Measurements from ENCODE around the gene MYOCD.

MYOCD gene

GRCh38 chr17:12644623-12645022 lies 21.1 kb upstream of the MYOCD start:
- Histone ChIP-seq H3K36me3 (ENCODE audit: insufficient read depth, low read length) (no peaks in the 10 kb centered on the region), H3K4me2 (ENCODE audit: low read length) (no peak overlapping the region), H3K4me3 (ENCODE audit: low read length) (no peak overlapping the region), H3K9me3 (replicated peaks; ENCODE audit: low read length) (no peaks in the 10 kb centered on the region), H3K27me3 (ENCODE audit: control insufficient read depth, insufficient read depth, low read length) (peaks cover 5% of the 10 kb centered on the region), H3K4me1 (ENCODE audit: control insufficient read depth, insufficient read depth, low read length) (no peaks in the 10 kb centered on the region), H3K9ac (ENCODE audit: low read depth, low read length) (no peak overlapping the region)

DNA sequence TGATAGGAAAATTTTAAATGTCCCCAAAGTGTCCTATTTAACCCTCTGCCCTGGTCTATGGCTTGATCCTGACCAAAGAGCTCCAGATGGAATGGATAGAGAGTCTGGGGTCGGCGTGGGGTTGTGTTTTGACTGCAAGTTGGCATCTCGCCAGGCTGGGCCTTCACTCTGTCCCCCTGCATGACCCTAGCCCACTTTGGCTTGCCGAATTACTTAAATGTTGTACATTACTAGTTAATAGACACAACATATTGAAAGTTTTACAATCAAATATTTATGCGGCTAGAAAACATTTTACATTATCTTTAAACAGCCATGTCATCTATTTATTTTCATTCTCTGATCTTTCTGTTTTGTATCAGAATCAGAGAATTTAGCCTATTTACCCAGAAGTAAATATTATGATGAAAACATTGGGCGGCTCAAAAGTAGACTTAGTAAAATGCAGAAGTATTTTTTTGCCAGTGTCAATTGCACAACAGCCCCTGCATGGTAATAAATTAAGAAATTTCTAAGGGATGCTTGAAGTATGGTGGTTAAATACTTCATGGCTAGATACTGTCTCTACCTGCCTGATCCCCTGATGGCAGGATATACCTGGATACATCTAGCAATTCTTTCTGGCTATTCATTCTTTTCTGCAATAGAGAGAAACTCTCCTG lies 18.8 kb upstream of the MYOCD start:
- Histone ChIP-seq H3K4me1 (ENCODE audit: control insufficient read depth, insufficient read depth, low read length) (no peaks in the 10 kb centered on the region), H3K4me2 (ENCODE audit: low read length) (no peak overlapping the region), H3K9me3 (replicated peaks; ENCODE audit: low read length) (no peaks in the 10 kb centered on the region), H3K36me3 (ENCODE audit: insufficient read depth, low read length) (no peaks in the 10 kb centered on the region), H3K4me3 (ENCODE audit: low read length) (no peak overlapping the region), H3K9ac (ENCODE audit: low read depth, low read length) (no peak overlapping the region), H3K27me3 (ENCODE audit: control insufficient read depth, insufficient read depth, low read length) (peaks cover 7% of the 10 kb centered on the region)

DNA sequence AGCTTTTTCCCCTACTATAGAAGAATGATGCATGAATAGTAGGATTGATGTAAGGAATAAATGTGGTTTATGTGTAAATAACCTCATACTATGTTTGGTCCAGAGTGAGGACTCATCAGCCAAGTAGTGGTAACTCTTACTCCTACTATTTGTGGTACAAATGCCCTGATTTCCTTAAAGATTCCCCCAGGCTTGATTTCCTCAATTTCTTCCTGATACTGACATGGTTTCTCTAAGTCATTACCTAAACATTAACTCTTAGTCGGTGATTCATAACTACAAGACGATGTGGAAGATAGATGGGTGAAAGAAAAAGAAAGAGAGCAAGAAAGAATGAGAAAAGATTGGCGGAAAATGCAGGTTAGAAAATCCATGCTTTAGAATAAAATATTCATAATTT lies 17.2 kb upstream of the MYOCD start:
- no peaks in the 10 kb centered on the region for H3K9me3 ChIP-seq (replicated peaks; ENCODE audit: low read length)
- peaks cover 7% of the 10 kb centered on the region for H3K27me3 ChIP-seq (ENCODE audit: control insufficient read depth, insufficient read depth, low read length)
- H3K4me3 ChIP-seq (ENCODE audit: low read length) = no peak overlapping the region
- no peak overlapping the region for H3K9ac ChIP-seq (ENCODE audit: low read depth, low read length)
- no peaks in the 10 kb centered on the region for H3K36me3 ChIP-seq (ENCODE audit: insufficient read depth, low read length)
- no peak overlapping the region for H3K4me2 ChIP-seq (ENCODE audit: low read length)
- H3K4me1 ChIP-seq (ENCODE audit: control insufficient read depth, insufficient read depth, low read length) = no peaks in the 10 kb centered on the region

- no peak overlapping the region for H3K4me3 ChIP-seq (ENCODE audit: low read length)
- H3K4me1 ChIP-seq (ENCODE audit: control insufficient read depth, insufficient read depth, low read length) = no peaks in the 10 kb centered on the region
- no peak overlapping the region for H3K9ac ChIP-seq (ENCODE audit: low read depth, low read length)
- H3K36me3 ChIP-seq (ENCODE audit: insufficient read depth, low read length) = no peaks in the 10 kb centered on the region
- no peak overlapping the region for H3K4me2 ChIP-seq (ENCODE audit: low read length)
- H3K9me3 ChIP-seq (replicated peaks; ENCODE audit: low read length) = no peaks in the 10 kb centered on the region
- H3K27me3 ChIP-seq (ENCODE audit: control insufficient read depth, insufficient read depth, low read length) = peaks cover 3% of the 10 kb centered on the region
Observed at GRCh38 chr17:12655936-12656335, 9.8 kb upstream of the MYOCD start.

DNA sequence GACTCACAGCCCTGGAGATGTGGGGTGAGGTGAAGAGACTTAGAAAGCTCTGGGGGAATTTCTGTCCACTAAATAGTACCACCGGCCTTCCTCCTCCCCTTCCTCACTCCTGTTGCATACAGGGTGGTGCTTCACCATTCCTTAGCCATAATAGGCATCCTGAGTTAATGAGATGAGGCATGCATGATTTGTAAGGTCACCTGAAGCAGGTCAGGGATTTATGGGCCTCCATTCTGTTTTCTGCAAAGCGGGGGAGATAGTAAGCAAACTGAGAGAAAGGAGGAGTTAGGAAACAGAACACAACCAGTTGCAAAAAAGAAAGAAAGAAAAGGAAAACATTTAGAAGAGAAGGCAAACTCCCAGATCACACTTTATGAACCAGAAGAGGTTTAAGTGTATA lies 9.3 kb upstream of the MYOCD start:
- H3K9me3 ChIP-seq (replicated peaks; ENCODE audit: low read length) = no peaks in the 10 kb centered on the region
- no peak overlapping the region for H3K4me3 ChIP-seq (ENCODE audit: low read length)
- H3K9ac ChIP-seq (ENCODE audit: low read depth, low read length) = no peak overlapping the region
- H3K36me3 ChIP-seq (ENCODE audit: insufficient read depth, low read length) = no peaks in the 10 kb centered on the region
- no peak overlapping the region for H3K4me2 ChIP-seq (ENCODE audit: low read length)
- peaks cover 3% of the 10 kb centered on the region for H3K27me3 ChIP-seq (ENCODE audit: control insufficient read depth, insufficient read depth, low read length)
- no peaks in the 10 kb centered on the region for H3K4me1 ChIP-seq (ENCODE audit: control insufficient read depth, insufficient read depth, low read length)

DNA sequence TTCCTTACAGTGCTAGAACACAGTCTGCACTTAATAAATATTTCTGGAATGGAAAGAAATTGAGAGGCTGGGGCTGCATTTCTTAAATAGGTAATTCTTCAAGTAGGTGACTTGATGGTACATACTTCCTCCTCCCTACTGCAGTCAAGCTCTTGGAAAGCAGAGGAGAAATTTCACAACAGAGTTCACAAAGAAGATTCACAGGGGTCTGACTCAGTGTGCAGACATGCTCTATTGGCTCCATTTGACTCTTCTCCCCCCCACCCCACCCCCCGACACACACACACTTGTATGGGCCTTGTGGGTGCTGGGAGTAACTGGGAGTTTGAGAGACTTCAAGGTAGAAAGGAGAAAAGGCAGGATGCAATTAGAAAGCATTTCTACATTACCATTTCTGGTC lies 6.2 kb upstream of the MYOCD start:
- Histone ChIP-seq H3K9ac (ENCODE audit: low read depth, low read length) (no peak overlapping the region), H3K27me3 (ENCODE audit: control insufficient read depth, insufficient read depth, low read length) (peaks cover 12% of the 10 kb centered on the region), H3K4me2 (ENCODE audit: low read length) (no peak overlapping the region), H3K36me3 (ENCODE audit: insufficient read depth, low read length) (no peaks in the 10 kb centered on the region), H3K4me3 (ENCODE audit: low read length) (no peak overlapping the region), H3K4me1 (ENCODE audit: control insufficient read depth, insufficient read depth, low read length) (peaks cover 1% of the 10 kb centered on the region), H3K9me3 (replicated peaks; ENCODE audit: low read length) (no peaks in the 10 kb centered on the region)

DNA sequence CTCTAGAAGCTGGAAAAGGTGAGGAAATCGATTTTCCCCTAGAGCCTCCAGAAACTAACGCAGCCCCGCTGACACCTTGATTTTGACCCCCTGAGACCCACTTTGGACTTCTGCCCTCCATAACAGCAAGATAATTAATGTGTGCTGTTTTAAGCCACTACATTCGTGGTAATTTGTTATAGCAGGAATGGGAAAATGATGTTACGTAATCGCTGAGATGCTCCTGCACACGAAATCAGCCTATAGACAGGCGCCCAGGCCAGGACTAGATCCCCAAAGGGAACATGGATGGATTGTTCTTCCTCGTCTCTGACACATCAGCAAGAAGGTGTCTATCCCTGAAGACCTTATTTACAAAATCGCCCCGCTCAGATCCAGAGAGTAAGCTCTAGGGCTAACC lies 1.4 kb upstream of the MYOCD start:
- H3K4me1 ChIP-seq (ENCODE audit: control insufficient read depth, insufficient read depth, low read length) = peaks cover 14% of the 10 kb centered on the region
- H3K36me3 ChIP-seq (ENCODE audit: insufficient read depth, low read length) = no peaks in the 10 kb centered on the region
- H3K4me3 ChIP-seq (ENCODE audit: low read length) = no peak overlapping the region
- H3K9ac ChIP-seq (ENCODE audit: low read depth, low read length) = peak overlapping the region; percentile 83
- peaks cover 20% of the 10 kb centered on the region for H3K27me3 ChIP-seq (ENCODE audit: control insufficient read depth, insufficient read depth, low read length)
- H3K4me2 ChIP-seq (ENCODE audit: low read length) = peak overlapping the region; percentile 98
- H3K9me3 ChIP-seq (replicated peaks; ENCODE audit: low read length) = no peaks in the 10 kb centered on the region

DNA sequence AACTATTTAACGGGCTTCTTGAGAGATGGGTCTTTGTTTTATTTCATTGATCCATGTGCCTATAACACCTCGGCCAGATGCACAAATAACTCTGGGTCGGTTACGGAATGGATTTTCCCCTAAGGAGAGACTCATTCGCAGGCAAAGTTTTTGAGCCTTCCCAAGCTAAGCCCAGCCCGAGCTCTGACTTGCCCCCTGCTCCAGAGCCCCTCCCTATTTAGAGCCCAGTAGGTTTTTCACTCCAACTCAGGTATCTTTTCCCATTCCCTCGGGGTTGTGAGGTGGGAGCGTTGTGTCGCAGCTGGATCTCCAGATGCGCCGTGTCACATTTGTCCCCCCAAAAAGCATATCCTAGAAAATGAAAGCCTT lies 812 bp upstream of the MYOCD start:
- Histone ChIP-seq H3K9me3 (replicated peaks; ENCODE audit: low read length) (no peaks in the 10 kb centered on the region), H3K27me3 (ENCODE audit: control insufficient read depth, insufficient read depth, low read length) (peaks cover 20% of the 10 kb centered on the region), H3K9ac (ENCODE audit: low read depth, low read length) (peak overlapping the region; percentile 83), H3K4me1 (ENCODE audit: control insufficient read depth, insufficient read depth, low read length) (peaks cover 14% of the 10 kb centered on the region), H3K4me3 (ENCODE audit: low read length) (peak overlapping the region; percentile 86), H3K36me3 (ENCODE audit: insufficient read depth, low read length) (no peaks in the 10 kb centered on the region), H3K4me2 (ENCODE audit: low read length) (peak overlapping the region; percentile 98)

DNA sequence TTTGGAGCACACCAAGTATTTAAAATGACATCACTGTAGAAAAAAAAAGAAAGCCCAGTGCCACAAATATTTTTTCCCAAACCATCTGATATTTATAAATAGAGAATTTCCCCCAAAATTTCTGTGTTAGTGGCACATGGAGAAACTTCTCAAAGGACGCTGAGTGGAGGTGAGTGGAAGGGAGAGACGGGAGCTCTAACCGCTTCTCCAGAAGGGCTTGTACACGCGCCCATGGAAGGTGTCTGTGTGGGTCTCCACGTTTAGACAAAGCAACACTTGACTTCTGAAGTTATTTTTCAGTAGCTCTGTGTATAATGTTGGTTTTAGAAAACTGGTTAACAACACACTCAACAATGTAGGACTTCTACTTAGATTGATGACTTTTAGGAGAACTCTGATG lies 1.0 kb downstream of the MYOCD start:
- Histone ChIP-seq H3K9me3 (replicated peaks; ENCODE audit: low read length) (no peaks in the 10 kb centered on the region), H3K4me2 (ENCODE audit: low read length) (no peak overlapping the region), H3K4me3 (ENCODE audit: low read length) (no peak overlapping the region), H3K9ac (ENCODE audit: low read depth, low read length) (no peak overlapping the region), H3K4me1 (ENCODE audit: control insufficient read depth, insufficient read depth, low read length) (peaks cover 14% of the 10 kb centered on the region), H3K27me3 (ENCODE audit: control insufficient read depth, insufficient read depth, low read length) (peaks cover 20% of the 10 kb centered on the region), H3K36me3 (ENCODE audit: insufficient read depth, low read length) (no peaks in the 10 kb centered on the region)

- Histone ChIP-seq H3K4me2 (ENCODE audit: low read length) (no peak overlapping the region), H3K27me3 (ENCODE audit: control insufficient read depth, insufficient read depth, low read length) (peaks cover 20% of the 10 kb centered on the region), H3K9me3 (replicated peaks; ENCODE audit: low read length) (no peaks in the 10 kb centered on the region), H3K36me3 (ENCODE audit: insufficient read depth, low read length) (no peaks in the 10 kb centered on the region), H3K9ac (ENCODE audit: low read depth, low read length) (no peak overlapping the region), H3K4me3 (ENCODE audit: low read length) (no peak overlapping the region), H3K4me1 (ENCODE audit: control insufficient read depth, insufficient read depth, low read length) (peaks cover 14% of the 10 kb centered on the region)
Observed at GRCh38 chr17:12667299-12667958, 1.7 kb downstream of the MYOCD start.

- H3K36me3 ChIP-seq (ENCODE audit: insufficient read depth, low read length) = no peaks in the 10 kb centered on the region
- no peak overlapping the region for H3K4me3 ChIP-seq (ENCODE audit: low read length)
- no peaks in the 10 kb centered on the region for H3K27me3 ChIP-seq (ENCODE audit: control insufficient read depth, insufficient read depth, low read length)
- no peak overlapping the region for H3K4me2 ChIP-seq (ENCODE audit: low read length)
- H3K9me3 ChIP-seq (replicated peaks; ENCODE audit: low read length) = no peaks in the 10 kb centered on the region
- no peak overlapping the region for H3K9ac ChIP-seq (ENCODE audit: low read depth, low read length)
- H3K4me1 ChIP-seq (ENCODE audit: control insufficient read depth, insufficient read depth, low read length) = no peaks in the 10 kb centered on the region
Observed at GRCh38 chr17:12671906-12672305, 6.2 kb downstream of the MYOCD start.

GRCh38 chr17:12672947-12673346 lies 7.3 kb downstream of the MYOCD start:
- H3K4me2 ChIP-seq (ENCODE audit: low read length) = no peak overlapping the region
- H3K9ac ChIP-seq (ENCODE audit: low read depth, low read length) = no peak overlapping the region
- no peaks in the 10 kb centered on the region for H3K9me3 ChIP-seq (replicated peaks; ENCODE audit: low read length)
- no peak overlapping the region for H3K4me3 ChIP-seq (ENCODE audit: low read length)
- H3K27me3 ChIP-seq (ENCODE audit: control insufficient read depth, insufficient read depth, low read length) = no peaks in the 10 kb centered on the region
- H3K36me3 ChIP-seq (ENCODE audit: insufficient read depth, low read length) = no peaks in the 10 kb centered on the region
- no peaks in the 10 kb centered on the region for H3K4me1 ChIP-seq (ENCODE audit: control insufficient read depth, insufficient read depth, low read length)

Measured in skeletal muscle satellite cell (primary cell).